Cerebellar cortex (tissue), 1 donor: ENCODE results near the gene SPG7.

ENCODE experiments used
- DNase-seq: peaks from one replicate; pipeline ENCODE4 v3.0.0-alpha.2; 2015; ENCODE audit warnings: low spot score

SPG7 gene

GRCh38 chr16:89600956-89601355 is 92.8 kb downstream of the SPG7 start:
- no peak for DNase-seq

- no peak for DNase-seq
Observed at GRCh38 chr16:89601906-89602272, 93.7 kb downstream of the SPG7 start.

GRCh38 chr16:89602273-89602951 is 94.2 kb downstream of the SPG7 start:
- DNase-seq, result no peak

GRCh38 chr16:89602952-89603590 is 94.9 kb downstream of the SPG7 start:
- DNase-seq, result no peak

- DNase-seq, result no peak
Observed at GRCh38 chr16:89604764-89605163, 96.6 kb downstream of the SPG7 start.

GRCh38 chr16:89605186-89605970 is 97.2 kb downstream of the SPG7 start:
- DNase-seq, result no peak

GRCh38 chr16:89606006-89606405 is 97.8 kb downstream of the SPG7 start:
- DNase-seq, result no peak
